ENCODE data around the gene TRAF6. TPM values are rescaled to one million over a fixed set of nuclear protein-coding genes. Genes with fewer than 3 reads are reported as not detected.

TRAF6 gene
- total RNA-seq, 3 donors from 2014 or later: 15.5 to 19.2 (median 17.9) TPM

- H3K4me3 ChIP-seq: no peak overlapping the region
- intact Hi-C loops (cut with DNase I, micrococcal nuclease): no loop called here
- H3K9me3 ChIP-seq: no peaks in the 10 kb centered on the region
- peak; percentile 42 for ATAC-seq
- peaks cover 8% of the 10 kb centered on the region for H3K4me1 ChIP-seq (ENCODE audit: low read depth)
- no peak for TF ChIP-seq CTCF (IDR thresholded peaks at IDR 0.05)
- peak; percentile 34 to 73 (median 56) for DNase-seq
- no peaks in the 10 kb centered on the region for H3K36me3 ChIP-seq (ENCODE audit: low read depth)
Observed at GRCh38 chr11:36455658-36456111, 54.4 kb downstream of the TRAF6 start.

GRCh38 chr11:36454941-36455631 is 55.0 kb downstream of the TRAF6 start:
- intact Hi-C loops (cut with DNase I, micrococcal nuclease): no loop called here
- ATAC-seq: no peak

GRCh38 chr11:36454551-36454940 is 55.5 kb downstream of the TRAF6 start:
- H3K9me3 ChIP-seq: no peaks in the 10 kb centered on the region
- peaks cover 15% of the 10 kb centered on the region for H3K4me1 ChIP-seq (ENCODE audit: low read depth)
- no peak for ATAC-seq
- DNase-seq: no peak
- TF ChIP-seq CTCF (IDR thresholded peaks at IDR 0.05): no peak
- H3K4me3 ChIP-seq: no peak overlapping the region
- intact Hi-C loops (cut with DNase I, micrococcal nuclease): no loop called here
- H3K36me3 ChIP-seq (ENCODE audit: low read depth): no peaks in the 10 kb centered on the region

More at GRCh38 chr11:36454941-36455631, 55.0 kb downstream of the TRAF6 start:
- H3K4me1 ChIP-seq (ENCODE audit: low read depth): peaks cover 12% of the 10 kb centered on the region
- DNase-seq: no peak
- H3K9me3 ChIP-seq: no peaks in the 10 kb centered on the region
- no peak for TF ChIP-seq CTCF (IDR thresholded peaks at IDR 0.05)
- H3K36me3 ChIP-seq (ENCODE audit: low read depth): no peaks in the 10 kb centered on the region
- H3K4me3 ChIP-seq: no peak overlapping the region

- intact Hi-C loops (cut with DNase I, micrococcal nuclease): no loop called here
- Histone ChIP-seq H3K36me3 (ENCODE audit: low read depth) (no peaks in the 10 kb centered on the region), H3K4me3 (no peak overlapping the region), H3K4me1 (ENCODE audit: low read depth) (peaks cover 15% of the 10 kb centered on the region), H3K9me3 (no peaks in the 10 kb centered on the region)
- no peak for TF ChIP-seq CTCF (IDR thresholded peaks at IDR 0.05)
- peak; percentile 59 for ATAC-seq
- no peak for DNase-seq
Observed at GRCh38 chr11:36453678-36454077, 56.4 kb downstream of the TRAF6 start.

- DNase-seq: no peak
- TF ChIP-seq CTCF (IDR thresholded peaks at IDR 0.05): no peak
- Histone ChIP-seq H3K9me3 (no peaks in the 10 kb centered on the region), H3K36me3 (ENCODE audit: low read depth) (no peaks in the 10 kb centered on the region), H3K4me1 (ENCODE audit: low read depth) (peaks cover 15% of the 10 kb centered on the region), H3K4me3 (no peak overlapping the region)
- peak; percentile 56 for ATAC-seq
- intact Hi-C loops (cut with DNase I, micrococcal nuclease): no loop called here
Observed at GRCh38 chr11:36452961-36453360, 57.1 kb downstream of the TRAF6 start.

Measured in mucosa of descending colon (tissue), 3 donors.